ENCODE data around the gene LIFR. TPM values are rescaled to one million over a fixed set of nuclear protein-coding genes. Genes with fewer than 3 reads are reported as not detected.

LIFR gene
- total RNA-seq, 1 experiment from 2014 or later: 3.7 TPM

DNA sequence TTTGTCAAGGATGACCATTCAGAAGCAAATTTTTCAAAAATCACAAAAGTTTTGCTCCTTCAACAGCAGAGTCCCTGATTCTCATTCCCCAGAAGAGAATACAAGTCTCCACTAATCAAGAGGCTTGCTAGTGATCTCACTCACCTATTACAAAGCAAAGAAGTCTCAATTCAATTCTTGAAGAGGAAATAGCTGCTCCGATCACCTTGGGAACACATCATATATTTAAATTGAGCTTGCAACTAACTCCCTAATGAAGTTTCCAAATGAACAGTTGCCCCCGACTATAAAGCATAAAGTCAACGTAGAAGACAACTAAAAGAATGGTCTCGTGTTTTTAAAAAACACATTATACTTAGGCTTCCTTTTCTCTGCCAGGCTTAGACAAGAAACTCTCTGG lies 1.6 kb downstream of the LIFR start:
- H3K9me3 Mint-ChIP-seq (ENCODE audit: unreplicated experiment): no peaks in the 10 kb centered on the region
- no peaks in the 10 kb centered on the region for H3K36me3 Mint-ChIP-seq (ENCODE audit: insufficient read depth, unreplicated experiment)
- ChIA-PET CTCF (interaction anchor here (1.3 to 2.4 kb wide), 3 partner anchors 110 to 255 kb away, joined by 5 to 15 read pairs (median 13); no protein-coding TSS in a partner anchor), POLR2A (interaction anchor here (0.7 to 1.3 kb wide), 6 partner anchors 17 to 292 kb away, joined by 3 to 4 read pairs (median 3); no protein-coding TSS in a partner anchor)
- H3K4me1 Mint-ChIP-seq (ENCODE audit: insufficient read depth, unreplicated experiment): peaks cover 5% of the 10 kb centered on the region
- H3K4me3 Mint-ChIP-seq (ENCODE audit: unreplicated experiment): peak overlapping the region; percentile 81
- DNase-seq (ENCODE audit: unreplicated experiment): no peak
- H3K27me3 Mint-ChIP-seq (ENCODE audit: insufficient read depth, unreplicated experiment): no peaks in the 10 kb centered on the region
- TF ChIP-seq, protein P1, sequence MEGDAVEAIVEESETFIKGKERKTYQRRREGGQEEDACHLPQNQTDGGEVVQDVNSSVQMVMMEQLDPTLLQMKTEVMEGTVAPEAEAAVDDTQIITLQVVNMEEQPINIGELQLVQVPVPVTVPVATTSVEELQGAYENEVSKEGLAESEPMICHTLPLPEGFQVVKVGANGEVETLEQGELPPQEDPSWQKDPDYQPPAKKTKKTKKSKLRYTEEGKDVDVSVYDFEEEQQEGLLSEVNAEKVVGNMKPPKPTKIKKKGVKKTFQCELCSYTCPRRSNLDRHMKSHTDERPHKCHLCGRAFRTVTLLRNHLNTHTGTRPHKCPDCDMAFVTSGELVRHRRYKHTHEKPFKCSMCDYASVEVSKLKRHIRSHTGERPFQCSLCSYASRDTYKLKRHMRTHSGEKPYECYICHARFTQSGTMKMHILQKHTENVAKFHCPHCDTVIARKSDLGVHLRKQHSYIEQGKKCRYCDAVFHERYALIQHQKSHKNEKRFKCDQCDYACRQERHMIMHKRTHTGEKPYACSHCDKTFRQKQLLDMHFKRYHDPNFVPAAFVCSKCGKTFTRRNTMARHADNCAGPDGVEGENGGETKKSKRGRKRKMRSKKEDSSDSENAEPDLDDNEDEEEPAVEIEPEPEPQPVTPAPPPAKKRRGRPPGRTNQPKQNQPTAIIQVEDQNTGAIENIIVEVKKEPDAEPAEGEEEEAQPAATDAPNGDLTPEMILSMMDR (IDR thresholded peaks at IDR 0.05; ENCODE audit: unreplicated experiment): no peak
- no peak overlapping the region for H3K27ac Mint-ChIP-seq (ENCODE audit: low read depth, unreplicated experiment)
- BruUV-seq (replicated peaks): no TSS peak
- intact Hi-C loops (cut with micrococcal nuclease): loop anchor here (5.0 kb wide), 2 partner anchors 348 to 367 kb away; no protein-coding TSS in a partner anchor

GRCh38 chr5:38554403-38554802 lies 2.0 kb downstream of the LIFR start:
- CTCF ChIA-PET: interaction anchor here (2.3 to 2.8 kb wide), 3 partner anchors 113 to 255 kb away, joined by 13 to 17 read pairs (median 15); no protein-coding TSS in a partner anchor
- H3K9me3 Mint-ChIP-seq (ENCODE audit: unreplicated experiment): no peaks in the 10 kb centered on the region
- POLR2A ChIA-PET: interaction anchor here (0.7 to 1.2 kb wide), 4 partner anchors 16 to 133 kb away, joined by 3 read pairs; no protein-coding TSS in a partner anchor

GRCh38 chr5:38553001-38553521 lies 3.4 kb downstream of the LIFR start:
- Mint-ChIP-seq H3K27ac (ENCODE audit: low read depth, unreplicated experiment) (no peak overlapping the region), H3K9me3 (ENCODE audit: unreplicated experiment) (no peaks in the 10 kb centered on the region), H3K4me3 (ENCODE audit: unreplicated experiment) (no peak overlapping the region), H3K4me1 (ENCODE audit: insufficient read depth, unreplicated experiment) (peaks cover 5% of the 10 kb centered on the region), H3K27me3 (ENCODE audit: insufficient read depth, unreplicated experiment) (no peaks in the 10 kb centered on the region), H3K36me3 (ENCODE audit: insufficient read depth, unreplicated experiment) (no peaks in the 10 kb centered on the region)
- ChIA-PET CTCF (interaction anchor here (0.6 to 2.8 kb wide), 9 partner anchors 55 to 371 kb away, joined by 3 to 17 read pairs (median 6); no protein-coding TSS in a partner anchor), POLR2A (interaction anchor here (0.7 kb wide), 1 partner anchor 46 kb away, joined by 3 read pairs; no protein-coding TSS in a partner anchor)
- no TSS peak for BruUV-seq (replicated peaks)
- intact Hi-C loops (cut with micrococcal nuclease): loop anchor here (5.0 kb wide), 1 partner anchor 346 kb away; no protein-coding TSS in a partner anchor
- TF ChIP-seq, protein P1 (IDR thresholded peaks at IDR 0.05; ENCODE audit: unreplicated experiment): no peak
- no peak for DNase-seq (ENCODE audit: unreplicated experiment)

More at GRCh38 chr5:38554403-38554802, 2.0 kb downstream of the LIFR start:
- intact Hi-C loops (cut with micrococcal nuclease): loop anchor here (5.0 kb wide), 1 partner anchor 347 kb away; no protein-coding TSS in a partner anchor
- H3K4me3 Mint-ChIP-seq (ENCODE audit: unreplicated experiment): peak overlapping the region; percentile 81
- no peak overlapping the region for H3K27ac Mint-ChIP-seq (ENCODE audit: low read depth, unreplicated experiment)
- no peak for DNase-seq (ENCODE audit: unreplicated experiment)
- BruUV-seq (replicated peaks): no TSS peak
- TF ChIP-seq, protein P1 (IDR thresholded peaks at IDR 0.05; ENCODE audit: unreplicated experiment): no peak
- no peaks in the 10 kb centered on the region for H3K36me3 Mint-ChIP-seq (ENCODE audit: insufficient read depth, unreplicated experiment)
- H3K27me3 Mint-ChIP-seq (ENCODE audit: insufficient read depth, unreplicated experiment): no peaks in the 10 kb centered on the region
- peaks cover 5% of the 10 kb centered on the region for H3K4me1 Mint-ChIP-seq (ENCODE audit: insufficient read depth, unreplicated experiment)

All from MCF 10A (cell line).